GM06990 (cell line): ENCODE measurements around the gene ACSL3.
"Not testable (repeated sequence)": the region's sequence is repeated elsewhere in the genome, so short reads cannot be mapped to it uniquely, and the experiment has no call there.

Source experiments
- DNase-seq: peaks from one replicate; pipeline ENCODE4 v3.0.0-alpha.2; 2011; ENCODE audit not compliant: insufficient read length; ENCODE audit errors: extremely low read depth
- H3K27me3 ChIP-seq: replicated peaks from 2 replicates; pipeline ENCODE4 v1.6.0; 2011; ENCODE audit warnings: low read length; ENCODE audit not compliant: control insufficient read depth, insufficient read depth
- H3K36me3 ChIP-seq: 2 replicates; pipeline ENCODE4 v1.5.1; 2011; ENCODE audit warnings: low read length; ENCODE audit not compliant: control insufficient read depth, insufficient read depth
- H3K4me3 ChIP-seq: replicated peaks from 2 replicates; pipeline ENCODE4 v1.5.1; 2011; ENCODE audit warnings: low read depth, mild to moderate bottlenecking, control low read depth, low read length
- CTCF ChIP-seq: IDR thresholded peaks from 2 replicates; pipeline ENCODE4 v1.5.1; 2011; ENCODE audit warnings: low read length, control low read depth, mild to moderate bottlenecking, inconsistent platforms; ENCODE audit not compliant: insufficient read depth, poor library complexity, severe bottlenecking

ACSL3 gene

GRCh38 chr2:222984908-222985307 is 124.1 kb downstream of the ACSL3 start:
- H3K27me3 ChIP-seq, result no peaks in the 10 kb centered on the region
- no peaks in the 10 kb centered on the region for H3K36me3 ChIP-seq
- no peak for TF ChIP-seq CTCF
- H3K4me3 ChIP-seq, result no peak overlapping the region
- DNase-seq, result no peak

DNA sequence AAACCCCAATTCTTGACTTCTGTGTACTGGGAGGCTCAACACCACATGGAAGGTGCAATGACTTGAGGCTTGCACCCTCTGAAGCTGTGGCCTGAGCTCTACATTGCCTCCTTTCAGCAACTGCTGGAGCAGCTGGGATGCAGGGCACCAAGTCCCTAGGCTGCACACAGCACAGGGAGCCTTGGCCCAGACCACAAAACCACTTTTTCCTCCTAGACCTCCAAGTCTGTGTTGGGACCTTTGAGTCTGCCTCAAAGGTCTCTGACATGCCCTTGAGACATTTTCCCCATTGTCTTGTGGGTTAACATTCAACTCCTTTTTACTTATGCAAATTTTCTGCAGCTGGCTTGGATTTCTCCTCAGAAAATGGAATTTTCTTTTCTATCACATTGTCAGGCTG is 128.6 kb downstream of the ACSL3 start:
- H3K27me3 ChIP-seq, result no peaks in the 10 kb centered on the region
- no peak for DNase-seq
- no peak for TF ChIP-seq CTCF

DNA sequence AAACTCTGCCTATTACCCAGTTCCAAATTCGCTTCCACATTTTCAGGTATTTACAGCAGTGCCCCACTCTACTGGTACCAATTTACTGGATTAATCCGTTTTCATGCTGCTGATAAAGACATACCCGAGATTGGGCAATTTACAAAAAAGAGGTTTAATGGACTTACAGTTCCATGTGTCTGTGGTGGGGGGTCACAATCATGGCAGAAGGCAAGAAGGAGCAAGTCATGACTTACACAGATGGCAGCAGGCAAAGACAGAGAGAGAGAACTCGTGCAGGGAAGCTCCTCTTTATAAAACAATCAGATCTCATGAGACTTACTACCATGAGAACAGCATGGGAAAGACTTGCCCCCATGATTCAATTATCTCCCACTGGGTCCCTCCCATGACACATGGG is 129.4 kb downstream of the ACSL3 start:
- H3K27me3 ChIP-seq, H3K36me3 ChIP-seq, H3K4me3 ChIP-seq, DNase-seq: not testable (repeated sequence)

More for the DNA sequence above, 128.6 kb downstream of the ACSL3 start:
- no peak overlapping the region for H3K4me3 ChIP-seq
- no peaks in the 10 kb centered on the region for H3K36me3 ChIP-seq

DNA sequence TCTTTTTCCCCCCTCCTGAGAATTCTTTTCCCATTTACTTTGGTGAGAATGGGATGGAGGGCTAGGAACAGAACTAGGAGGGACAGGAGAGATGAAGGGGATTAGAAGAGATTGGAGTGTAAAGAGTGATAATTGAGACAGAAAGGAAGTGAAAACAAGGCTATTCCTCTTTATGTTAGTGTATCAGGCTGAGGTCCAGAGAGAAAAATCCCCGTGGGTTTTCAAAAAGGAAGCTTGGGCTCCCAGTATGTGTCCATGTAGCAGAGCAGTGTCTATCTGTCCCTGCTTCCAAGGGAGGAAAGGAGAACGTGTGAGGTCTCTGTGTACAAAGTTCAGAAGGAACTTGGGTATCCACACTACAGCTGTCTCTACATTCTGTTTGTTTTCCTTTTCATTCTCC is 131.3 kb downstream of the ACSL3 start:
- no peaks in the 10 kb centered on the region for H3K36me3 ChIP-seq
- TF ChIP-seq CTCF, result no peak

More for the DNA sequence above, 131.3 kb downstream of the ACSL3 start:
- Histone ChIP-seq H3K4me3 (no peak overlapping the region), H3K27me3 (no peaks in the 10 kb centered on the region)
- DNase-seq, result no peak
